Suppressor macrophage treated with lipopolysaccharide for 4 hours (primary cell): Measurements from ENCODE around the gene RBBP4.
"Not testable (repeated sequence)": the region's sequence is repeated elsewhere in the genome, so short reads cannot be mapped to it uniquely, and the experiment has no call there.

ENCODE experiments used
- DNase-seq: peaks from one replicate; pipeline ENCODE4 v3.0.0-alpha.2; 2020

RBBP4 gene

DNA sequence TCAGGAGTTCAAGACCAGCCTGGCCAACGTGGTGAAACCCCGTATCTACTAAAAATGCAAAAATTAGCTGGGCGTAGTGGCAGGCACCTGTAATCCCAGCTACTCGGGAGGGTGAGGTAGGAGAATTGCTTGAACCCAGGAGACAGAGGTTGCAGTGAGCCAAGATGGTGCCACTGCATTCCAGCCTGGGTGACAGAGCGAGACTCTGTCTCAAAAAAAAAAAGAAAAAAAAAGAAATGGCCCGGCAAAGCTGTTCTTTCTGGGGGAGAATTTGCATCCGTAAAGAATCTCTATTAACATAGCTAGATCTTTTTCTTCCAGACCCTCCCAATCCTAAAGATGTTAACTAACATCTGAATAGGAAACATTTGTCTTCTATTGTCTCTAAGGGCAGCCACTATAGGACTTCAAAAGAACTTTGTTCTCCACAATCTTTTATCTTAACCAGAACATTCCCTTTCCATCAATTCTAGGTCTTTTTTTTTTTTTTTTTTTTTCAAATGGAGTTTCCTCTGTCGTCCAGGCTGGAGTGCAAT lies 8.6 kb upstream of the RBBP4 start:
- DNase-seq, result not testable (repeated sequence)

DNA sequence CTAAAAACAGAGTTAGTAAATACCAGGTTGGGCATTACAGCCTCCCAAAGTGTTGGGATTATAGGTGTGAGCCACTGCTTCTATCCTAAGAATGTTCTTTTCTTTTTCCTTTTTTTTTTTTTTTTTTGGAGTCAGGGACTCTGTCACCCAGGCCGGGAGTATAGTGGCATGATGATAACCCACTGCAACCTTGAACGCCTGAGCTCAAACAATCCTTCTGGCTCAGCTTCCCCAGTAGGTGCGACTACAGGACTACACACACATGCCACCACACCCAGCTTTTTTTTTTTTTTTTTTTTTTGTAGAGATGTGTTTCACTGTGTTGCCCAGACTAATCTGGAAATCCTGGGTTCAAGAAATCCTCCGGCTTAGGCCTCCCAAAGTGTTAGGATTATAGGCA lies 6.6 kb upstream of the RBBP4 start:
- DNase-seq, result no peak

DNA sequence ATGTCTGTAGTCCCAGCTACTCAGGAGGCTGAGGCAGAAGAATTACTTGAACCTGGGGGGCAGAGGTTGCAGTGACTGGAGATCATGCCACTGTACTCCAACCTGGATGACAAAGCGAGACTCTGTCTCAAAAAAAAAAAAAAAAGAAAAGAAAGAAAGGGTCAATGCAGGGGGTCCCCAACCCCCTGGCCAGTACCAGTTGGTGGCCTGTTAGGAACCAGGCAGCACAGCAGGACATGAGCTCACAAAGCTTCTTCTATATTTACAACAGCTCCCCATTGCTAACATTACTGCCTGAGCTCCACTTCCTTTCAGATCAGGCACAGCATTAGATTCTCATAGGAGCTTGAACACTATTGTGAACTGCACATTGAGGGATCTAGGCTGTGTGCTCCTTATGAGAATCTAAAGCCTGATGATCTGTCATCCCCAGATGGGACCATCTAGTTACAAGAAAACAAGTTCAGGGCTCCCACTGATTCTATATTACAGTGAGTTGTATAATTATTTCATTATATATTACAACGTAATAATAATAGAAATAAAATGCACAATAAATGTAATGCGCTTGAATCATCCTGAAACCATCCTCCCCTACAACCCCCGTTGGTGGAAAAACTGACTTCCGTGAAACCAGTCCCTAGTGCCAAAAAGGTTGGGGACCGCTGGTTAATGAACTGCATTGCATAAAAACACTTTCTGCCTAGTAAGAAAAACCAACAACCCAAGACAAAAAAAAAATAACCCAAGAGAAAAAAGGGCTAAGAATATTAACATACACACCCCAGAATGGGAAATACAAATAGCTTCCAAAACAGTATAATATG lies 3.5 kb upstream of the RBBP4 start:
- no peak for DNase-seq

DNA sequence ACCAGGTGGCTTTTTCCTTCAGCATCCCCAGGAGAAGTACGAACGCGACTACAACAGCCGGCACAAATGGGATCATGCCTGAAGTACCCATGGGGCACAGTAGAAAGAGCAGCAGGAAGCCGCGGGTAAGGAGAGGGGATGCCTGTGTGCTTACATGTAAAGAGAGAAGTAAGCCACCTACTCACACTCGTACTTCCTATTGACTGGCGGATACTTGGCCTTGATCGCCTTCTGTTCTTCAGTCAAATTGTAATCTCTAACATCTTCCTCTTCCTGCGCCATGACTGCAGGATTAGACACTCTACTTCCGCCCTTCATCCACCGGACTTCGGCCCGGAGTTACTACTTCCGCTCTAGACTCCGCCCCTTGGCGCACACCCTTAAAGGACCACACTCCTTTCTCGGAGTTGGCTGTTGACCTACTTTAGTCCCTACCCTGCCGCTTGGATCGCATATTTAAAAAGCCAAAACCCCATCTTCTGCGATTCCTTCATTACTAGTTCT lies 708 bp upstream of the RBBP4 start, which contains the start of gene ZBTB8OS:
Gene ZBTB8OS (minus strand): TSS at position 303 of the 504 bp plus-strand sequence. CDS start 21 bp downstream, at position 282.
- peak; percentile 96 for DNase-seq

DNA sequence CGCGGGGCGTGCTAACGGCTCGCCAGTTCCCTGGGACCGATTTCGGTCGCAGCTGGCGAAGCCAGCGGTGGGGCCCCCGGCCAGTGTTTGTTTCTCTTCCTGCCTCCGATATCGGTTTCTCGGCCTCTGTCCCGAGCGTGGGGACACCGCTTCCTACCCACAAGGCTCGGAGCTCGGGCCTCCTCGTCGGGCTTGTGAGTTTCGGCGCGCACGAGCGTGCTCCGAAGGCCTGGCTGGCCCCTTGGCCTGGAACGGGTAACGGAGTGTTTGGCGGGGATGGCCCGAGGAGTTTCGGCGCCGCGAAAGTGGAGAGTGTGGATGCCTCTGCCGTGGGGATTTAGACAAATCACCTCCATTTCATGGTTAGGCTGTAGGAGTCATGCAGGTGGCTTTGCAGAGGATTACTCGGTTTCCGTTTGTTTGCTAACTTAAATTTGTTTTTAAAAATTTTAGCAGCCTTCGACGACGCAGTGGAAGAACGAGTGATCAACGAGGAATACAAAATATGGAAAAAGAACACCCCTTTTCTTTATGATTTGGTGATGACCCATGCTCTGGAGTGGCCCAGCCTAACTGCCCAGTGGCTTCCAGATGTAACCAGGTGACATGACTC lies 559 bp downstream of the RBBP4 start:
- DNase-seq, result peak; percentile 69

DNA sequence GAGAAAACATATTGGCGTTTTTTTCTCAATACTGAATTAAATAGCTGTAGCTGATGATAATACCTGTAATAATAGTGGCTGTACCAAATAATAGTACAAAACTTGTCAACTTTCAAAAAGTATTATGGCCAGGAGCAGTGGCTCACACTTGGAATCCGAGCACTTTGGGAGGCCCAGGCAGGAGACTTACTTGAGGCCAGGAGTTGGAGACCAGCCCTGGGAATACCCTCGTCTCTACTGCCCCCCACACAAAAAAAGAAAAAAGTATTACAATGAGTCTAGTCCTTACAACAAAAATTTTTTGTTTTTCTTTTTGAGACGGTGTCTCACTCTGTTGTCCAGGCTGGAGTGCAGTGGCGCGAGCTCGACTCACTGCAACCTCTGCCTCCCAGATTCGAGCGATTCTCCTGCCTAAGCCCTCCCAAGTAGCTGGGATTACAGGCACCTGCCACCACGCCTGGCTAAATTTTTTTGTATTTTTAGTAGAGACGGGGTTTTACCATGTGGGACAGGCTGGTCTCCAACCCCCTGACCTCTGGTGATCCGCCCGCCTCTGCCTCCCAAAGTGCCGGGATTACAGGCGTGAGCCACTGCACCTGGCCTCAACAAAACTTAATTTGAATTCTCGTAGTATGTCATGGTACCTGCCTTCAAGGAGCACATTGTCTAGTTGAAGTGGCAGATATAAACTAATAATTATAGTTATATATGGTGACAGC lies 1.4 kb downstream of the RBBP4 start:
- DNase-seq, result no peak

DNA sequence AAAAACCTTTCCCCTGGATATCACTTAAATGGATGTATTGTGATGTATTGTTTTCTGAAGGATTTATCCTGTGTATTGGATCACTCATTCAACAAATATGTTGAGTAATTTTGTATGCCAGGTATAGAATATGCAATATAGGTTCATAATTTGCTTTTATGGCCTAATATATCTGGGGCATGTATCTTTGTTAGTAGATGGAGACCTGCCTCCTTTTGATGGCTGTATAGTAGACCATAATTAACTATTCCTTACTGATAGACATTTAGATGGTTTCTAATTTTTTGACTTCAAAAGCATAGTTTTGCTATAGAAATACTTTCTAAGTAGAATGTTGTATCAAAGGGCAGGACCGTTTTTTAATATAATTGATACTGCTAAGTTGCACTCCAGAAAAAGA lies 8.6 kb downstream of the RBBP4 start:
- no peak for DNase-seq

DNA sequence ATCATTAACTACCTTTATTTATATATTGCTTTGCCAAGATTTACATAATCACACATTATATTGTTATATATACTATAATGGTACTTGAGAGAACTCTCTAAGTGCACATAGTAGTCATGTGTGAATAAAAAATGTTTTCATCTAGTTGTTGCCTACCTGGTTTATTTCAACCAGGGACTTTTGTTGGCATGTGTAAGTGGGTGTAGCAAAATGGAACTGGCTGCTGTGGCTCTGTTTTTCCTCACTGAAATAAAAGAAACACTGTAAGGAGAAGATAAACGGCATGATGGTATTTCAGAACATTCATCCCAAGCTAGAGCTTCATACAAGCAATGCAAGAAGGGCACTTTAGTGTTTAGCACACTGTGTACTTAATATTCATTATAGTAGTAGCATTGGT lies 14.9 kb downstream of the RBBP4 start:
- no peak for DNase-seq

DNA sequence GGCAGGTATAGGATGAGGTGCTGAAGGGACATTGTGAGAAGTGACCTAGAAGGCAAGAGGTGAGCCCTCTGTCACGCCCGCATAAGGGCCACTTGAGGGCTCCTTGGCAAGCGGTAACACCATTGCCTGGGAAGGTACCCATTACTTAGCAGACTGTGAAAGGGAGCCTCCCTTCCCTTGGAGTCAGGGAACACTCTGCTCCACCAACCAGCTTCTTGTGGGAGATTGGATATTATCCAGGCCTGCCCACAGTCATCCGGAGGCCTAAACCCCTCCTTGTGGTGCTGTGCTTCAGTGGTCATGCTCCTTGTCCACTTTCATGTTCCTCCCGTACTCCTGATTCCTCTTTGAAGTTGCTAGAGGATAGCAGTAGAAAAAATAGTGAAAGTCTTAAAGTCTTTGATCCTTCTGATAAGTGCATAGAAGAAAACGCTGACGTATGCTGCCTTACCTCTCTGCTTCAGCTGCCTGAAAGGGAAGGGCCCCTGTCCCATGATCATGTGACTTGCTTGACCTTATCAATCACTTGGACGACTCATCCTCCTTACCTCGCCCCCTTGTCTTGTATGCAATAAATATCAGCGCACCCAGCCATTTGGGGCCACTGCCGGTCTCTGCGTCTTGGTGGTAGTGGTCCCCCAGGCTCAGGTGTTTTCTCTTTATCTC lies 16.0 kb downstream of the RBBP4 start:
- no peak for DNase-seq

DNA sequence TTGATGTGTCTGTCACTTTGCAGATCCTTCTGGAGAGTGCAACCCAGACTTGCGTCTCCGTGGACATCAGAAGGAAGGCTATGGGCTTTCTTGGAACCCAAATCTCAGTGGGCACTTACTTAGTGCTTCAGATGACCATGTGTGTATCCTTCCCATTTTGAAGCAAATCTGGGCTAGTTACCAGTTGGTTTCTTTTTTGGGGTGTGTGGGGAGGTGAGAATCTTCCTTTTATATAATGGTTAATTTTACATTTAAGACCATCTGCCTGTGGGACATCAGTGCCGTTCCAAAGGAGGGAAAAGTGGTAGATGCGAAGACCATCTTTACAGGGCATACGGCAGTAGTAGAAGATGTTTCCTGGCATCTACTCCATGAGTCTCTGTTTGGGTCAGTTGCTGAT lies 17.7 kb downstream of the RBBP4 start:
- not testable (repeated sequence) for DNase-seq

DNA sequence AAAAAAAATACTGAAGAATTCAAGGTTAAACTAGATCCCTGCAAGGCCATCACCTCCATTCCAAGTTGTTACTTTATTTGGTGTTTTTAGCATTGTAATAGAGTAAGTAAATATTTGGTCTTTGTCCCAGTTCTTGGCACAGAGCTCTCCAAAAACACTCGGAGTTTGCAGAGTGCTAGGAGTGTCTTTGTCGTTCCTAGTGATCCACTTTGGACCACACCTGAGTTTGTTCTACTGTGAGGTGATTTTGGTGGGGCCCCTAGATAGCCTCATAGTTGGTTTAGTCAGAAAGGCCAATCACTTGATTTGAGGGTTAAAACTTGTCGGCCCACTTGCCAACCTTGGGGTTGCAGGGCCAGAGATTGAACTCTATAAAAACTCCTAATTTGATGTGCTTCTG lies 25.9 kb downstream of the RBBP4 start:
- DNase-seq, result no peak

DNA sequence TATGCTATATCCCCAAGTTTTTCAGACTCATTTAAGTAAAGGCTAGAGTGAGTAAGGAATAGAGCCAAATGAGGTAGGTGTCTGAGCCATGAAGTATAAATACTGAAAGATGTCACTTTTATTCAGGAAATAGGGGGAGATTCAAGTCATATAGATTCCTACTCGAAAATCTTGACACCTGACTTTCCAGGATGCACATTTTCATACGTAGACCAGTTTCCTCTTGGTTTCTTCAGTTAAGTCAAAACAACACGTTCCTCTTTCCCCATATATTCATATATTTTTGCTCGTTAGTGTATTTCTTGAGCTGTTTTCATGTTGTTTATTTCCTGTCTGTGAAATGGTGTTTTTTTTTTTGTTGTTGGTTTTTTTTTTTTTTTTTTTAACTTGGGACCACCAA lies 29.0 kb downstream of the RBBP4 start:
- DNase-seq, result not testable (repeated sequence)

DNA sequence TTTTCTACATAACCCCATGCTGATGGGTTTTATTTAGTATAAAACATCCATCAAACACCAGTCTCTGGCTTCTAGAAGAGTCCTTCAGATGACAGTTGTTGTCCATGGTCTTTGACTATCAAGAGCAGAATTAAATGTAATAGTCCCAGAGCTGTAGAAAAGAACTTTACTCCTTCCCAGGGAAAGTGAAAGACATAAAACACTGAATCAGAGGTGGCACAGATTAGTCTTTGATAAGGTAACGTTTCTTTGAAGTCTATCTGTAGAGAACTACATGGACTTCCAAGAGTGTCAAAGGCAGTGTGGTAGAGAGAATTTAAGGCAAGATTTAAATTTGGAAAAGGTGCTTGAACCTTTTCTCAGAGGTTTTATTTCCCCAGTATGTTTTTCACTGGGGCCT lies 29.6 kb downstream of the RBBP4 start:
- no peak for DNase-seq

DNA sequence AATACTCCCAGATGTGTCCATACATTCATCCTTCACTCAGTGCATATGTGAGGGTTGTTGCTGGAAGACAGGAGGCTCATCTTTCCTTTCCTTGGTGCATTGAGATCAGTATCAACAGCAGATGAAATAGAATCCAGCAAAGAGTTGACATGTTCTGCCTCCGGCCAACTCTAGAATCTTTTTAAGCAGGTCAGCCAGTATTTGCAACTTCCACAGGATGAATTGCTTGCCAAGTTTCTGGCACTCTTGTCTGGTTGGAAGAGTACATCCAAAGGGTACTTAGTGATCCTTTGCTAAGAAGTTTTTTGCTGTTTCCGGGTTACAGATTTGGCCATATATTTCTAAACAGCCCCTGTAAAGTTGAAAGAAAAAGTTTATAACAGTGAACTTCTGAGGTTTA lies 30.5 kb downstream of the RBBP4 start:
- no peak for DNase-seq

DNA sequence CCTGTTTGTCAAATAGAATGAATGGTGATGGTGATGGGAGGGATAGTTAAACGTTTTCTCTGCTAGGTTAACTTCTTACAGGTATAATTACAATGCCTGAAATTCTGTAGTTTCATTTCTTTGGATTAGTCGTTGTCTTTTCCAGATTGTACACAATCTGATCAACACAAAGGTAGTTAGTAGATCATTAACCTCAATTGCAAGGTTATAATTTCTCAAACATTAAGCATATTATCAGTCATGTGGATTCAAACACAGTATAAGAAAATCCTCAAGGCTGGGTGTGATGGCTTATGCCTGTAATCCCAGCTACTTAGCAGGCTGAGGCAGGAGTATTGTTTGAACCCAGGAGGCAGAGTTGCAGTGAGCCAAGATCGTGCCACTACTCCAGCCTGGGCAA lies 31.0 kb downstream of the RBBP4 start:
- no peak for DNase-seq

DNA sequence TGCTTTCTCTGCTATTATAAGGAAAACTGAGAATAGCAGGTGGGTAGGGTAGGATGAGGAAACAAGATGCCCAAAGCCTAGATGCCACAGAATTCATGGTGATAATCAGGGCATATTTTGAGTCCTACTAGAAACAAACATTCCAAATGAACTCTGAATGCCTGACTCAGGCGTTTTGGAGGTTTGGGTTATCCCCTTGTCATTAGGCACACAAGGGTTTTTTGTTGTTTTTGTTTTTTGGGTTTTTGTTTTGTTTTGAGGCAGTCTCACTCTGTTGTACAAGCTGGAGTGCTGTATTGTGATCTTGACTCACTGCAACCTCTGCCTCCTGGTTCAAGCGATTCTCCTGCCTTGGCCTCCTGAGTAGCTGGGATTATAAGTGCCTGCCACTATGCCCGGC lies 32.4 kb downstream of the RBBP4 start:
- DNase-seq, result no peak

DNA sequence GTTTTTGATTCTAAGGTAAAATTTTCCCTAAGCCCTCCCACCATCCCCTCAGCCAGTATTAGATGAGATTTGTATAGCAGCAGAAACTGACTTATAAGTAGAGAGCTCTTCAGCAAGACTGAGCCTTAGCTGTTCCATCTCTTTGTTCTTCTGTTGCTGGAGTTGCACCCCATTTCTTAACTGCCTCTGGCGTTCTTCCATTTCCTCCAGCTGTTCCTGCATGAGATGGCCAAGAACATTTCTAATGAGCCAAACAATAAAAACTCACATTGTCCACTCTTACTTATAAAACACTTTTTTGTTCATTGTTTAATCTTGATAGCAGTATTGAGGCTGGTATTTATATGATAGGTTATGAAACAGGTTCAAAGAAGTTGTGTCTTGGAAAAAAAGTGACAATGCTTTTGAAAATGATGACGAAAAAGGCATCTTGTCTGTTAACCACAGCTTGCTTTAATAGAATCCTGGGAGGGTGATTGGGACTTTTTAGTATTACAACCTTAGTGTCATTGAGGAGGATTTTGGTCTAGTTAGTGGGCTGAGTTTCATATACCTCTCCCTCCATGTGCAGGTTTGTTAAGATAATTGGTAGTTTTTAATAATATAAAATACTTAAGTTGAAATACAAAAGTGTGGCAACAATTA lies 33.3 kb downstream of the RBBP4 start:
- no peak for DNase-seq

DNA sequence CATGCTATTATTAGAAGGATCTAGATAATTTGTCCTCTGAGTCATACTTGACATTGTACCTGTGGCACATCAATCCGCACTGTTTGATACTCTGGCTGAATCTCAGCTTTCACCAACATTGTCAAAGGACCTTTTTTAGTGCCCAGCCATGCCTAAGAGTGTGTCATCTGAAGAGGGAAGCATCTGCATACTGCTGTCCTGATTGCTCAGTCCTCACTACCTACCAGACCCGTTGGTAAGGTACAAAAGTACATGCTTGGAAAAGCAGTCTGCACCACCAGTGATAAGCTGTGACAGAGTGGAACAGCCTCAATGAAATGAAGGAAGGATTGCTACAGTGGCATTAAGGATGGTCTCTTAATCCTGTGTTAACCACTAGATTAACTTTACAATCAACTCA lies 34.5 kb downstream of the RBBP4 start:
- DNase-seq, result no peak

DNA sequence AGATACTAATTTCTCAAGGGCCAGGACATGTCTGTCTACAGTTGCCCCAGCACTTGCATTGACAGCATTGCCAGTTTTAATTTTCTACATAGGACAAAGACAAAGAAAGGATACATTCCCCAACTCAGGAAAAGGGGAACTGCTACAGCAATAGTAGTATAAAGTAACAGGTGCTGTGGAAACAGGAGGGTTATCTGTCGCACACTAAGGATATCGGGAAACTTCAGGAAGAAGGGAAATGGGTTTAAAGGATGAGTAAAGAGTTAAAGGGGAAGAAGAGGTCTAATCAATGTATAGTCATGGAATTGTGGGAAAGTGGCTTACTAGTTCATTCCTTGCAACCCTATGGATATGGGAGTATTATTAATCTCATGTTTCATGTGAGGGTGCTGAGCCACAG lies 35.4 kb downstream of the RBBP4 start:
- DNase-seq, result no peak

DNA sequence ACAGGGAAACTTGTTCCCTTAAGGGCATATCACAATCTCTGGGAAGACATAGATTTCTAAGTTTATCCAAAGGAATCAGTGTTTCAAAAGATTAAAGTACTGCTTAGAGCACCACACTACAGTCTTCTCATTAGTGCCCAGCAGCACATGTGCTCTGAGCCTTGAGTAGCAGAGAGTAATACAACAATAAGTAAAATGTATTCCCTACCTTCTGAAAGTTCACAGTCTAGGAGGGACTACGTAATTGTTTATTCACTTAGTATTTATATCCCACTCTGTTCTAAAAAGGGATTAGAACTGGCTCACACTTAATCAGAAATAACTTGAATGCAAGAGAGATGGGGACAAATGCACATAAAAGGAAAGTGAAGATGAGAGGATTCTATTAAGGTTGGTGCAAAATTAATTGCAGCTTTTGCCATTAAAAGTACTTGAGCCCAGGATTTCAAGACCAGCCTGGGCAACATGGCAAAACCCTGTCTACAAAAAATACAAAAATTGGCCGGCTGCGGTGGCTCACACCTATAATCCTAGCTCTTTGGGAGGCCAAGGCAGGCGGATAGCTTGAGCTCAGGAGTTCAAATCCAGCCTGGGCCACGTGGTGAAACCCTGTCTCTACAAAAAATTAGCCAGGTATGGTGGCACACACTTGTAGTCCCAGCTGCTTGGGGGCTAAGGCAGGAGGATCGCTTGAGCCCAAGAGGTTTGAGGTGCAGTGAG lies 42.6 kb downstream of the RBBP4 start:
- DNase-seq, result no peak

DNA sequence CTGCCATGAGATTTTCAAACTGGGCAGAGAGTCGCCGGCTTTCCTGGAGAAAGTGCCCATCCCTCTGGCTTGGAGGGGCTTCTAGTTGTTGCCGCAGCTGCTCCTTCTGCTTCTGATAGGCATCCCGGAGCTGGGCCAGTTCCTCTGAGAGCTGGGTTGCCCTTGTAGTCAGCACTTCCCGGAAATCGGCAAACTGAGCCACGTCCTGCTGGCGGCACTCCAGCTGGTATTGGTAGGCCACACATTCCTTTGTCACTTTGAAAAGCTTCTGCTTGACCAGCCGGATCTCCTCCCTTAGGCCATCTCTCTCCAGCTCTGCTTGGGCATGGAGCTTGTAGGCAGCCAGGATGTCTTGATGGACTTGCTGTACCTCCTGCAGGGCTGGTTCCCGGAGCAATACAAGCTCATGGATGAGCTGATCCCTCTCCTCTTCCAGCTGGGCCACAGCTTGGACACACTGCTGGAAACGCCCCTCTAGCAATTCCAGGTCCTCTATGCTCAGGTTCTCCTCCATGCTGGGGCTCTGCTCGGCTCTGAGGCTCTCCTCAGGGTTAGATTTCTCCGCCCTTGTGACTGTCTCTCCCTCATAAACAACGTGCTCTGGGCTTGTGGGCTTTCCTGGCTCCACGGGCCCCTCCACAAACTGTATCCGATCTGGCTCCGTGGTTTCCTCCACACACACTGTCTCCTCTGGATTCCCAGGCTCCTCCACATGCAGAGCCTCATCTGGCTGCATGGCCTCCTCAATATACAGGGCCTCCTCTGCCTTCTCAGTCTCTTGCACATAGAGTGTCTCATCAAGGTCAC lies 44.3 kb downstream of the RBBP4 start:
- DNase-seq, result peak; percentile 31
